Testis (tissue), 3 donors: ENCODE measurements around the gene MRLN. TPM values are rescaled to one million over a fixed set of nuclear protein-coding genes. Genes with fewer than 3 reads are reported as not detected.

Experiments
- DNase-seq: peaks from one replicate; pipeline ENCODE4 v3.0.0-alpha.2; 2019
- H3K27ac ChIP-seq, 2 donors: fragments of 200-600 bp; sonication (generic); one replicate each; pipeline ENCODE4 v1.5.1; 2019
- H3K27me3 ChIP-seq: fragments of 200-600 bp; sonication (generic); one replicate; pipeline ENCODE4 v1.5.1; 2019
- H3K36me3 ChIP-seq: fragments of 200-600 bp; sonication (generic); one replicate; pipeline ENCODE4 v1.5.1; 2017; ENCODE audit warnings: low read depth; ENCODE audit errors: missing control alignments
- H3K4me1 ChIP-seq: fragments of 200-600 bp; sonication (generic); one replicate; pipeline ENCODE4 v1.5.1; 2019
- H3K4me3 ChIP-seq, 2 donors: fragments of 200-600 bp; sonication (generic); one replicate each; pipeline ENCODE4 v1.5.1; 2017 to 2019
- H3K9me3 ChIP-seq: fragments of 200-600 bp; sonication (generic); one replicate; pipeline ENCODE4 v1.5.1; 2017
- POLR2A ChIP-seq: fragments of 450-650 bp; IDR thresholded peaks from one replicate; pipeline ENCODE4 v1.6.1; 2017; ENCODE audit warnings: antibody characterized with exemption, mild to moderate bottlenecking, moderate library complexity
- WGBS, 2 donors: methylation state at CpG; one replicate each; pipeline ENCODE4 v1.1.5; 2018; 5-methylcytosine and 5-hydroxymethylcytosine counted together
- intact Hi-C: fragments of 100-400 bp; cut with DNase I; formaldehyde crosslinking; loops from one replicate; pipeline ENCODE4 v1.15.1; 2023; ENCODE audit warnings: low total_unique reads
- polyA plus RNA-seq: library from polyadenylated mRNA; stranded (reverse); fragments of 350-450 nt; fragmentation: Illumina TruSeq; extraction: RNeasy Lipid Tissue Mini Kit (QIAGEN cat#74804); gene quantifications from one replicate; pipeline ENCODE4 v1.2.3, GENCODE V29; 2014; ENCODE audit warnings: low read depth, low replicate concordance; ENCODE audit not compliant: insufficient read depth
- total RNA-seq, 2 donors: library from RNA; depleted of rRNA; stranded (reverse); fragments of >200 nt; gene quantifications; one replicate each; pipeline ENCODE4 v1.2.3, GENCODE V29; 2016
- TF ChIP-seq, protein P1 (sequence below), 3 experiments: fragments of 450-650 bp in 2 of 3; fragments of 200-600 bp in 1 of 3; sonication (generic) in 1 of 3; IDR thresholded peaks; one replicate each; pipeline ENCODE4 v1.5.1; 2016 to 2019; ENCODE audit warnings: antibody characterized with exemption in 3 of 3, mild to moderate bottlenecking in 2 of 3, moderate library complexity in 1 of 3

The MRLN gene
- total and polyA plus RNA-seq, 3 donors from 2014 or later, result 1.4 TPM; not detected in 2

DNA sequence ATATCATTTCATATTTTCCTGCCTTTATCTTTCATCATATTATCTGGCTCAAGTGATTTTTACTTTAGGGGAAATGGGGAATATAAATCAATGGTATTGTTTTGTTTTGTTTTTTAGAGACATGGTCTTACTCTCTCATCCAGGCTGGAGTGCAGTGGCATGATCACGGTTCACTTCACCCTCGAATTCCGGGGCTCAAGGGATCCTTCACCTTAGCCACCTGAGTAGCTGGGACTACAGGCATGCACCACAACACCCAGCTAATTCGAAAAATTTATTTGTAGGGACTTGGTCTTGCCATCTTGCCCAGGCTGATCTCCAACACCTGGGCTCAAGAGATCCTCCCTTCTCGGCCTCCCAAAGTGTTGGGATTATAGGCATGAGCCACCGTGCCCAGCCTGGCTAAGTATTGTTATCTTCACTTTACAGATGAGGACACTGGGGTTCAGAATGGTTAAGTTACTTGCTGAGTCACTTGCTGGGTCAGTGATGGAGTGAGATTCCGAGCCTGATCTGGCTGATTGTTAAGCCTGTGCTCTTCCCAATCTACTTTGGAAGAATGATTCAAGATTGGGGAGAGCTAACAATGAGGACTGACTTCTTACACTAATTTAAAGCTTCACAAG is 39.9 kb downstream of the MRLN start:
- WGBS, 2 donors, result 83 to 96% methylated on average over 7 of the region's 7 CpGs
- no peak for DNase-seq
- Histone ChIP-seq H3K36me3 (no peaks in the 10 kb centered on the region), H3K4me3 (no peak overlapping the region), H3K4me1 (no peaks in the 10 kb centered on the region), H3K9me3 (no peaks in the 10 kb centered on the region), H3K27me3 (no peaks in the 10 kb centered on the region), H3K27ac (no peak overlapping the region)
- intact Hi-C loops, result no loop called here
- no peak for TF ChIP-seq POLR2A
- TF ChIP-seq, protein P1, sequence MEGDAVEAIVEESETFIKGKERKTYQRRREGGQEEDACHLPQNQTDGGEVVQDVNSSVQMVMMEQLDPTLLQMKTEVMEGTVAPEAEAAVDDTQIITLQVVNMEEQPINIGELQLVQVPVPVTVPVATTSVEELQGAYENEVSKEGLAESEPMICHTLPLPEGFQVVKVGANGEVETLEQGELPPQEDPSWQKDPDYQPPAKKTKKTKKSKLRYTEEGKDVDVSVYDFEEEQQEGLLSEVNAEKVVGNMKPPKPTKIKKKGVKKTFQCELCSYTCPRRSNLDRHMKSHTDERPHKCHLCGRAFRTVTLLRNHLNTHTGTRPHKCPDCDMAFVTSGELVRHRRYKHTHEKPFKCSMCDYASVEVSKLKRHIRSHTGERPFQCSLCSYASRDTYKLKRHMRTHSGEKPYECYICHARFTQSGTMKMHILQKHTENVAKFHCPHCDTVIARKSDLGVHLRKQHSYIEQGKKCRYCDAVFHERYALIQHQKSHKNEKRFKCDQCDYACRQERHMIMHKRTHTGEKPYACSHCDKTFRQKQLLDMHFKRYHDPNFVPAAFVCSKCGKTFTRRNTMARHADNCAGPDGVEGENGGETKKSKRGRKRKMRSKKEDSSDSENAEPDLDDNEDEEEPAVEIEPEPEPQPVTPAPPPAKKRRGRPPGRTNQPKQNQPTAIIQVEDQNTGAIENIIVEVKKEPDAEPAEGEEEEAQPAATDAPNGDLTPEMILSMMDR (IDR thresholded peaks at IDR 0.05), result no peak

DNA sequence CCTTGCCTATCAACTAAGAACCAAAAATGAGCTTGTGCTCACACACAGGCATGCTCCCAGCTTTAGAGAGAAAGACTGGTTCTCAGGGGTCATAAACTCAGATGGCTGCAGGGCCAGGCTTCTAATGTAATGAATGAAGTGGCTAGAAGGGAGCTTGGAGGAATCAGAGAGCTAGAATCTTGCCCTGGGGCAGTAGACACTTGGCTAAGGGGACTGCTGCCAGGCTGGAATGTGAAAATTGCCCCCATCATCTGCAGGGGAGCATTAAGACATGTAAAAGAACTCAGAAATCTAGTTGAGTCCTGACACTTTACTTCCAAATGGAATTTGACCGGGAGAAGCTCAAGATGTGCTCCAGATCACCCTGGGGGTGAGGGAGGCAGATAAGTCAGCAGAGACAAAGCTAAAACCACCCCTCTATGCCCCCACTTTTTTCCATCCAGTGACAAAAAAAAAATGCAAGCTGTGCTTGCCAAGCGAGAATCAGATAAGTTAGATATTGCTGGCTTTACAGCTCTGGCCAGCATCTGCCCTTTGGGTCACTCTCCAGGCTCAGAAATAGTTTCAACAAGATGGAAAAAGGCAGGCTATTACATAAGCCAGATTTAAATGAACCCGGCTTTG is 41.3 kb downstream of the MRLN start:
- H3K9me3 ChIP-seq, result no peaks in the 10 kb centered on the region
- H3K36me3 ChIP-seq, result no peaks in the 10 kb centered on the region
- TF ChIP-seq, protein P1 (IDR thresholded peaks at IDR 0.05), result no peak
- no peak for TF ChIP-seq POLR2A
- intact Hi-C loops, result no loop called here
- no peaks in the 10 kb centered on the region for H3K4me1 ChIP-seq
- H3K27me3 ChIP-seq, result no peaks in the 10 kb centered on the region
- 59 to 62% methylated on average over 3 of the region's 3 CpGs for WGBS, 2 donors
- H3K4me3 ChIP-seq, result no peak overlapping the region
- H3K27ac ChIP-seq, result no peak overlapping the region
- DNase-seq, result no peak

DNA sequence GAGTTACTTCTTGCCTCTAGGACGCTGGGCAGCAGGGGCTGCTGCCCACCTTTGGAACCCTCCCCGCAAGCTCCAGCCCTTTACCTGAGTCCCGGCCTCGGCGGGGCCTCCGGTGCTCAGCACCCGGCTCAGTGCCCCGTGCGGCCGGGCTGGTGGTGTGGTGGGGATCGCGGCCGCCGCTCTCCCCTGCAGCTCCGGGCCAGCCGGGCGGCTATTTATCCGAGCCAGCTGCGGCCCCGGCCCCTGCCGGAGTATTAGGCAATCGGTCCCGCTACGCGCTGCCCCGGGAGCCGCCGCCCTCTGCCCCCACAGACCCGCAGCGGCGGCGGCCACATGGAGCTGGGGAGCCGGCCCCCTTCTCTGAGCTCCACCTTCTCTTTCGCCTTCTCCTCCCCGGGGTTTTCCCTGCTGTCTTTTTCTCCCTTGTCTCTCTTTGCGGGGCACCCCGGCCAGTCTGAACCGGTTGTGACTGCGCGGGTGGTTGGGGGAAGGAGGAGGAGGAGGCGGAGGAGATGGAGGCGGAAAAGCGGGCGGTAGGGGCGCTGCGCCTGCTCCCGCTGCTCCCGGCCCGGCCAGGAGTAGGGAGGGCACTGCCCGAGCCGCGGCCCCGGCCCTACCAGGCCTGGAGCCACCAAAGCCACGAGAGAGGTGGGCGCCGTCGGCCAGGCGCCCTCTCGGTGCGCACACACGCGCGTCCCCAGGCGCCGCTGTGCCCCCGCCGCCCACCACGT is 43.7 kb downstream of the MRLN start, which contains the start of gene SLC16A9:
SLC16A9 (minus strand) TSS at position 456 of the 731 bp plus-strand sequence. CDS start 25,559 bp downstream, outside the sequence.
- H3K4me1 ChIP-seq, result no peaks in the 10 kb centered on the region
- peak within 1 kb of the TSS; percentile 55 to 71 for H3K27ac ChIP-seq
- H3K4me3 ChIP-seq, result peak within 1 kb of the TSS; percentile 67 to 72
- no peak for TF ChIP-seq POLR2A
- TF ChIP-seq, protein P1 (IDR thresholded peaks at IDR 0.05), result no peak
- WGBS, 2 donors, result 1 to 2% methylated on average over 20 to 61 of the region's 68 CpGs
- H3K36me3 ChIP-seq, result no peaks in the 10 kb centered on the region
- intact Hi-C loops, result no loop called here
- peak; percentile 54 for DNase-seq
- no peaks in the 10 kb centered on the region for H3K9me3 ChIP-seq
- H3K27me3 ChIP-seq, result no peaks in the 10 kb centered on the region

DNA sequence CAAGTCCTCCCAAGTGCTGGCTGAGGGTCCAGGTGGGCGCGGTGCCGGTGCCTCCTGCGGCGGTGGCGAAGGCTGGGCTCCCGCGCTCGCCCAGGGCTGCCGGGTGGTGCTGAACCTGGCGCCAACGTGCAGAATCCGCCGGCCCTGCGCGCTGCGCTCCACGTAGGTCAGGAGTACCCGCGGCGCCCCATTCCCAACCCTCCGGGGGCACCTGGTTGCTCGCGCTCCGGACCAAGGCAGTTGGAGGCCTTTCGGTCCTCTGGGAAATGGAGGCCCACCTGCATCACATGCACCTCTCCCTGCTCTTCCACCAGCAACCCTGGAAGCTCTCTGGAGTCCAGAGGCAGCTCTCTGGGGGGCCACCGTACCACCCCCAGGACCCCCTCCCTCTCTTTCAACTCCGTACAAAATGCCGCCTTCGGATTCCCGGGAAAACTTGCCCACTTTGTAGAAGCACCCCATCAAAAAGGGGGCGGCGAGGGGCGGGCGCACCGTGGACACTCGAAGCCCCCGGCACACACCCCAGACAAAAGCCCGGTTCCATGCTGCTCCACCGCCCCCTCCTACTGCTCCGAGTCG is 44.4 kb downstream of the MRLN start:
- Histone ChIP-seq H3K4me1 (no peaks in the 10 kb centered on the region), H3K4me3 (peak overlapping the region; percentile 67 to 72), H3K27me3 (no peaks in the 10 kb centered on the region), H3K36me3 (no peaks in the 10 kb centered on the region), H3K9me3 (no peaks in the 10 kb centered on the region), H3K27ac (peak overlapping the region; percentile 55 to 71)
- TF ChIP-seq, protein P1 (IDR thresholded peaks at IDR 0.05), result no peak
- TF ChIP-seq POLR2A, result no peak
- WGBS, 2 donors, result 0 to 1% methylated on average over 10 to 42 of the region's 42 CpGs
- intact Hi-C loops, result no loop called here
- peak; percentile 45 for DNase-seq
